BE2C (cell line): ENCODE results near the gene ARAP3.

Experiments
- DNase-seq: peaks from one replicate; pipeline ENCODE4 v3.0.0-alpha.2; 2020
- H3K27me3 ChIP-seq: fragments of 250-450 bp; sonication (Bioruptor Pico); 2 replicates; pipeline ENCODE4 v1.5.1; 2020; ENCODE audit warnings: mild to moderate bottlenecking
- H3K36me3 ChIP-seq: fragments of 250-450 bp; sonication (Bioruptor Pico); 2 replicates; pipeline ENCODE4 v1.5.1; 2020; ENCODE audit warnings: mild to moderate bottlenecking
- H3K4me1 ChIP-seq: fragments of 250-450 bp; sonication (Bioruptor Pico); 2 replicates; pipeline ENCODE4 v1.5.1; 2020
- H3K4me3 ChIP-seq: 2 replicates; pipeline ENCODE4 v1.5.1; 2011; ENCODE audit warnings: low read depth, low read length
- H3K9me3 ChIP-seq: fragments of 250-450 bp; sonication (Bioruptor Pico); 2 replicates; pipeline ENCODE4 v1.5.1; 2020
- CTCF ChIP-seq: IDR thresholded peaks from 2 replicates; pipeline ENCODE4 v1.5.1; 2012; ENCODE audit warnings: mild to moderate bottlenecking, low read depth, low read length

ARAP3 gene

GRCh38 chr5:141646026-141646425 lies 36.0 kb downstream of the ARAP3 start:
- Histone ChIP-seq H3K4me3 (no peak overlapping the region), H3K9me3 (no peaks in the 10 kb centered on the region), H3K27me3 (no peaks in the 10 kb centered on the region), H3K36me3 (no peaks in the 10 kb centered on the region), H3K4me1 (no peaks in the 10 kb centered on the region)
- no peak for DNase-seq
- no peak for TF ChIP-seq CTCF

DNA sequence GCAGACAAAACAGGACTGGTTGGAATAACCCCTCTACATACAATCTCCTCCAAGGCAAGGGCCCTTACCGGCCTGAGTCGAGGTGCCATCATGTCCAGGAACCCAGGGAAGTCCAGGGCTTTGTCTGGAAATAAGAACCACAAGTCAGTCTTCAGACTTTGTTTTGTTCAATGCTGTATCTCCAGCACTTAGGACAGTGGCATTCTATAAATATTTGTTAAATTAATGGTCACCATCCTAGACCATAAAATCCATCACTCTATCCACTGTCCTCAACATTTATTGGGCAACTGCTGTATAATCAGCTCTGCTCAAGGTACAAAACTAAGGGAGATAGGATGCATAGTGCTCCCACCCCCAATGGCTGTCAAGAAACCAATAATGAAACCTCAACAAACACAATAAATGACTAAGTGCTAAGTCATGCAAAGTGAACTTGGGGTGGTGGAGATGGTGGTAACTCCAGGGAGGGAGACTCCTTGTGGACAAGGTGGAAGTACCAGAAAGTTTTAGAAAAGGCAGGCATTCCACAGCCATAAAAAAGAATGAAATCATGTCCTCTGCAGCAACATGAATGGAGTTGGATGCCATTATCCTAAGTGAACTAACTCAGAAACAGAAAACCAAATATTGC lies 40.3 kb downstream of the ARAP3 start:
- no peak for DNase-seq
- Histone ChIP-seq H3K36me3 (no peaks in the 10 kb centered on the region), H3K4me3 (no peak overlapping the region)

DNA sequence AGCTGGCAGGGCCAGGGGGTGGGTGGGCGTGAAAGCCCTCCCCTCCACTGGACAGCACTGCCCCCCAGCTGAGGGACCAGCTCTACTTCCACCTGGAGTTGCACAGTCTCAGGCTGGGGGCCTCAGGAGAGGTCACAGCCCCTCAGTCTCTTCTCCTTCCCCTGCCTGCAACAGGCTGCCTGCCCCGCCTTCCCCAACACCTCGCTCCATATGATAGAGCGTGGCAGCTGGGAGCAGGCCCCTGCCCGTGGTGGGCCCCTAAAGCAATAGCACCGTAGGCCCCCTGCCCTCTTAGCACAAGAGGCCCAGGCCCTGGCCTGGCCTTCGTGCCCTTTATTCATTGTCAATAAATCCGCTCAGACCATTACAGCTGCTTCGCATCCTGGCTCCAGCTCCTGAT lies 41.3 kb downstream of the ARAP3 start:
- no peaks in the 10 kb centered on the region for H3K4me1 ChIP-seq
- DNase-seq: no peak
- no peak for TF ChIP-seq CTCF
- no peak overlapping the region for H3K4me3 ChIP-seq
- no peaks in the 10 kb centered on the region for H3K27me3 ChIP-seq
- no peaks in the 10 kb centered on the region for H3K36me3 ChIP-seq
- no peaks in the 10 kb centered on the region for H3K9me3 ChIP-seq

More for the DNA sequence above, 40.3 kb downstream of the ARAP3 start:
- no peaks in the 10 kb centered on the region for H3K9me3 ChIP-seq
- TF ChIP-seq CTCF: peak; percentile 9; the same call in 1 of the 2 replicates
- no peaks in the 10 kb centered on the region for H3K4me1 ChIP-seq
- no peaks in the 10 kb centered on the region for H3K27me3 ChIP-seq

DNA sequence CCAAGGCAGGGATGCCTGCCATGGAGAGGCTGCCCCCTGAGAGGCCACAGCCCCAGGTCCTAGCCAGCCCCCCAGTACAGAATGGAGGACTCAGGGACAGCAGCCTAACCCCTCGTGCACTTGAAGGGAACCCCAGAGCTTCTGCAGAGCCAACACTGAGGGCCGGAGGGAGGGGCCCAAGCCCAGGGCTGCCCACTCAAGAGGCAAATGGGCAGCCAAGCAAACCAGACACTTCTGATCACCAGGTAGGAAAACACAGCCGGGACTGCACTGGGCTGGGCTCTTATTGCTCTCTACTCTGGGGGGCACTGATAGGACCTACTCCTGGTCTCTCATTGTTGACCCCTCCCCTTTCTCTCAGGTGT lies 42.0 kb downstream of the ARAP3 start:
- H3K36me3 ChIP-seq: no peaks in the 10 kb centered on the region
- H3K9me3 ChIP-seq: no peaks in the 10 kb centered on the region
- no peak overlapping the region for H3K4me3 ChIP-seq
- TF ChIP-seq CTCF: no peak
- DNase-seq: no peak
- H3K4me1 ChIP-seq: no peaks in the 10 kb centered on the region
- H3K27me3 ChIP-seq: no peaks in the 10 kb centered on the region

DNA sequence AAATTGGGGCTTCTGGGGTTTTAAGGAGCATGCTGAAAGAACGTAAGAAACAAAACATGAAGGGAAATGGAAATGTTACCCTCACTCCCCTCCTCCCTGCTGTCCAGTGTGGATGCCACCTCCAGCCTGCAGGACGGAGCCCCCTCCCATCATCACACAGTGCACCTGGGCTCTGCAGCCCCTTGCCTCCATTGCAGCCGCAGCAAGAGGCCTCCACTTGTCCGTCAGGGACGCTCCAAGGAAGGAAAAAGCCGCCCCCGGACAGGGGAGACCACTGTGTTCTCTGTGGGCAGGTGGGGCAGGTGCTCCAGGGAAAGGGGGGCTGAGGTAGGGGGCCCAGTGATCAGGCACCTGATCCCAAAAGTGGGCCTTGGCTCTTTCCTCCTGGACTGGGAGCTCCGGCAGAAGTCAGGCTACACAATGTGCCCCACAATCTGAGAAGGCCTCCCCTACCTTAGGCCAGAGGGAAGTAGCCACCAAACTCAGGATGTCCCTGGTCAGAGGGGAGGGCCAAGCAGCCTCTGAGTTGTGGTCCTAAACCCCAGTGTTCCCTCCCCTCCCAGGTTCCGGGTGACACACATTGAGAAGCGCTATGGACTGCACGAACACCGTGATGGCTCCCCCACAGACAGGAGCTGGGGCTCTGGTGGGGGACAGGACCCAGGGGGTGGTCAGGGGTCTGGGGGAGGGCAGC lies 42.5 kb downstream of the ARAP3 start:
- DNase-seq: no peak
- no peaks in the 10 kb centered on the region for H3K9me3 ChIP-seq
- no peaks in the 10 kb centered on the region for H3K4me1 ChIP-seq
- no peak overlapping the region for H3K4me3 ChIP-seq
- no peaks in the 10 kb centered on the region for H3K36me3 ChIP-seq
- TF ChIP-seq CTCF: no peak
- no peaks in the 10 kb centered on the region for H3K27me3 ChIP-seq

DNA sequence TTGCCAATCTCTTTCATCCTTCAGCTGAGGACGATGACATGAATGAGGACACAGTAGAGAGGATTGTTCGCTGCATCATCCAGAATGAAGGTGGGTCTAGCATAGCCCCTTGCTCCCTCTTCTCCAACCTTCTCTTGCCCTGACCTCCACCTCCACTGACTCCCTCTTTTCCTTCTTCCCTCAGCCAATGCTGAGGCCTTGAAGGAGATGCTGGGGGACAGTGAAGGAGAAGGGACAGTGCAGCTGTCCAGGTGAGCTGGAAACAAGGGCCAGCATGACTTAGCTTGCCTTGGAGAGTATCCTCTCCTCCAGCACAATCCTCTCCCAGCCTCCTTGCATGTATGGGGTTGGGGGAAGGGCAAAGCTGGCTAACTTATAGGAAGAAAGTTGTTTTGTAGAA lies 43.3 kb downstream of the ARAP3 start:
- no peak for DNase-seq
- Histone ChIP-seq H3K4me3 (no peak overlapping the region), H3K9me3 (no peaks in the 10 kb centered on the region), H3K4me1 (no peaks in the 10 kb centered on the region), H3K27me3 (no peaks in the 10 kb centered on the region), H3K36me3 (no peaks in the 10 kb centered on the region)
- no peak for TF ChIP-seq CTCF
